Stimulated activated CD4-positive, alpha-beta T cell treated with anti-CD3 and anti-CD28 coated beads, Interleukin-4, amount 100 ng/mL, for 1 hour (primary cell): Measurements from ENCODE around the gene RPL13A.

ENCODE experiments used
- DNase-seq: peaks from one replicate; pipeline ENCODE4 v3.0.0-alpha.2; 2020

RPL13A gene

DNA sequence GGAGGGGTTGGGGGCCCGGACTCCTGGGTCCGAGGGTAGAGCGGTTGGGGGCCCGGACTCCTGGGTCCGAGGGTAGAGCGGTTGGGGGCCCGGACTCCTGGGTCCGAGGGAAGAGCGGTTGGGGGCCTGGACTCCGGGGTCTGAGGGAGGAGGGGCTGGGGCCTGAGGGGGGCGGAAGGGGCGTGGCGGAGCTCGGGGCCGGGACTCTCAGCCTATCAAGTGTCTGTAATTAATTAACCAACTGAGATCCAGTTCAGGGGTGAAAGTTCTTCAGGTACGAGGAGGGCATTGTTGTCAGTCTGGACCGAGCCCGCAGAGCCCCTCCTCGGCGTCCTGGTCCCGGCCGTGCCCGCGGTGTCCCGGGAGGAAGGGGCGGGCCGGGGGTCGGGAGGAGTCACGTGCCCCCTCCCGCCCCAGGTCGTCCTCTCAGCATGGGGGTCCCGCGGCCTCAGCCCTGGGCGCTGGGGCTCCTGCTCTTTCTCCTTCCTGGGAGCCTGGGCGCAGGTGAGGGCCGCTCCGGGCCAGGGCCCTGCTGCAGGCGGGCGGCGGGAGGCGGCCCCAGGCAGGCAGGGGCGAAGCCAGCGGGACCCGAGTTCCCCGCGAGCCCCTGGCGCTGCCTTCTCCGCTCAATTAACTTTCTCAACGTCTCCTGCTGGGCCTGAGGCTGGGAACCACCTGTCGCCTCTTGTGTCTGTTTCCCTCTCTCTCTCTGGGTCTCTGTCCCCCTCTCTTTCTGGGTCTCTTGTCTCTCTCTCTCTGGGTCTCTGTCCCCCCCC is 25.8 kb downstream of the RPL13A start:
- DNase-seq = peak; percentile 42

DNA sequence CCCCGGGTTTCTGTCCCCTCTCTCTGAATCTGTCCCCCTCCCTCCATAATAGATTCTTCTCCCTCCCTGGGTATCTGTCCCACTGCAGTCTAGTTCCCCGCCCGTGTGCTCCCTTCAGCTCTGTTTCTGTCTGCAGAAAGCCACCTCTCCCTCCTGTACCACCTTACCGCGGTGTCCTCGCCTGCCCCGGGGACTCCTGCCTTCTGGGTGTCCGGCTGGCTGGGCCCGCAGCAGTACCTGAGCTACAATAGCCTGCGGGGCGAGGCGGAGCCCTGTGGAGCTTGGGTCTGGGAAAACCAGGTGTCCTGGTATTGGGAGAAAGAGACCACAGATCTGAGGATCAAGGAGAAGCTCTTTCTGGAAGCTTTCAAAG is 26.3 kb downstream of the RPL13A start:
- DNase-seq = no peak

DNA sequence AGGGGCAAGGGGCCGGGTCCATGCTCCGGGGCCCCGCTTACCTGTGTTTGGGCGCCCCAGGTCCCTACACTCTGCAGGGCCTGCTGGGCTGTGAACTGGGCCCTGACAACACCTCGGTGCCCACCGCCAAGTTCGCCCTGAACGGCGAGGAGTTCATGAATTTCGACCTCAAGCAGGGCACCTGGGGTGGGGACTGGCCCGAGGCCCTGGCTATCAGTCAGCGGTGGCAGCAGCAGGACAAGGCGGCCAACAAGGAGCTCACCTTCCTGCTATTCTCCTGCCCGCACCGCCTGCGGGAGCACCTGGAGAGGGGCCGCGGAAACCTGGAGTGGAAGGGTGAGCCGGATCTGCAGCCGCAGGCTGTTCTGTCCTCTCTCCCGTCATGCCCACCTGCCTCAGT is 26.7 kb downstream of the RPL13A start:
- no peak for DNase-seq

DNA sequence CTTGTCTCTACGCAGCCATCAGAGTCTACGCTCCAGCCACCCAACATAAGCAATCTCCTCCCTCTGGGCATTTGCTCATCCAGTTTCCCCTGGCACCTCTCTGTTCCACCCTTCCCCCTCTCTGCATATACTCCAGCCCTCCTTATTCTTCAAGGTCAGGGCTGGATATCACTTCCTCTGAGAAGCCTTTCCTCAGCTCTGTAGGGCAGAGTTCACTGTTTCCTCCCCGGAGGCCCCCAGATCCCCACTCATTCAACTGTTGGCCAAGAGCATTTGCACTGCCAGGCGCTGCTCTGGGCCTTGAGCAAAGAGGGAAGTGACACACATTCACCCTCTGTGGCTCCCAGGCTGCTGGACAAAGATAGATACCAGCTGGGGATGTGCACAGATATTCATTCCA is 28.4 kb downstream of the RPL13A start:
- no peak for DNase-seq

DNA sequence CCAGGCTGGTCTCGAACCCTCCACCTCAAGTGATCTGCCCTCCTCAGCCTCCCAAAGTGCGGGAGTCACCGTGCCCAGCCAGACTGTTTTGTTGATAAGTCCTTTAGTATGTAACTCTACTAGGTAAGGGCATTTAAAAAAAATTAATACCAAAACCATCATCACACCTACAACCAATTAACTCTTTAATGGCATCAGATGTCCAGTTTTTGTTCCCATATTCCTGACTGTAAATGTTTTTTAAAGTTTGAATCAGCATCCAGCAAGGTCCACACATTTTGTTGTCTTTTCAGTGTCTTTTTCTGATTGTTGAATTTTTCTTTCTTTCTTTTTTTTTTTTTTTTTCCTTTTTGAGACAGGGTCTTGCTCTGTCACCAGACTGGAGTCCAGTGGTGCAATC is 30.6 kb downstream of the RPL13A start:
- DNase-seq = no peak

DNA sequence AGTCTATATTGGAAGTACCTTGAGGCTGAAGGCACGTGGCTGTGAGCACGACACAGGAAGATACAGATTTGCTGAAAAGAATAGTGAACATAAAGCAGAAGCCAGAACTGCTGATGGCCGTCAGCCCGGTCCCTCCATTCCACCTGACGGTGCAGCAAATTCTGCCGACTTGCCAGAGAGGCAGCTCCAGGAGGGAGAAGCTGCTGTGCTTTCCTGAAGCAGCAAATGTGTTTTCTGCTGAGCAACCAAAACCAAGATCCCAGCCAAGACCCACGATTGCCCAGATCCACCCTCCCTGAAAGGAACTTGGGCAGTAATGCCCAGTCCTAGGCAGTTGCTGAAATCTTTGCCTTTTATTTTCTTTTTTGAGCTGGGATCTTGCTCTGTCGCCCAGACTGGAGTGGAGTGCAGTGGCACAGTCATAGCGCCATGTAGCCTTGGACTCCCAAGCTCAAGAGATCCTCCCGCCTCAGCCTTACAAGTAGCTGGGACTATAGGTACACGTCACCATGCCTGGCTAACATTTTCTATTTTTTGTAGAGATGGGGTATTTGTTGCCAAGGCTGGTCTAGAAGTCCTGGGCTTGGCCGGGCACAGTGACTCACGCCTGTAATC is 33.4 kb downstream of the RPL13A start:
- DNase-seq = no peak

DNA sequence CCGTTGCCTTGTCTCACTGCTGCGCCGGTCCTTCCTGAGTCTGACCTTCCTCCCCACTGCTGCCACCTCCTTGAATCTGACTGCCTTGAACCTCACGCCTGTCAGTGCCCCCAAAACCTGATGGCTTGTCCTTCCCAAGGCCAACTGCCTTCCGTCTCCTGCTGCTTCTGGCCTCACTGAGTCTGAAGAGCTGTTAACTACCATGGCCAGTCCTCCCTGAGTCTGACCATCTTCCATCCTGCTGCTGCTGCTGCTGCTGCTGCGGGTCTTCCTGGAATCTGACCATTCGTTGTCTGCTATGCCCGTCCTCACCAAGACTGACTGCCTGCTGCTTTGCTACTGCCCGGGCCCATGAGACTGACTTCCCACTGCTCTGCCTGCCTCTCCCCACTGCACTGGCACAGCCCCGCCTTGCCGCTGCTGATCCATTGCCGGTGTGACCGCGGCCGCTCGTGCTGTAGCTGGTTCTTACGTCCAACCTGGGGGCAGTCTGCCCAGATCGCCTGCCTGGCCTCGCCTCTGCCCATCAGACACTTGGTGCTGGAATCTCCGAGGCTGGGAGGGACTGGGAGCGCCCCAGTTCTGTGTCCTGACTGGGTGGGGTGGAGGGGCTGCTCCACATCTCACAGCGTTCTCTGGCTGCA is 37.5 kb downstream of the RPL13A start:
- DNase-seq = no peak

DNA sequence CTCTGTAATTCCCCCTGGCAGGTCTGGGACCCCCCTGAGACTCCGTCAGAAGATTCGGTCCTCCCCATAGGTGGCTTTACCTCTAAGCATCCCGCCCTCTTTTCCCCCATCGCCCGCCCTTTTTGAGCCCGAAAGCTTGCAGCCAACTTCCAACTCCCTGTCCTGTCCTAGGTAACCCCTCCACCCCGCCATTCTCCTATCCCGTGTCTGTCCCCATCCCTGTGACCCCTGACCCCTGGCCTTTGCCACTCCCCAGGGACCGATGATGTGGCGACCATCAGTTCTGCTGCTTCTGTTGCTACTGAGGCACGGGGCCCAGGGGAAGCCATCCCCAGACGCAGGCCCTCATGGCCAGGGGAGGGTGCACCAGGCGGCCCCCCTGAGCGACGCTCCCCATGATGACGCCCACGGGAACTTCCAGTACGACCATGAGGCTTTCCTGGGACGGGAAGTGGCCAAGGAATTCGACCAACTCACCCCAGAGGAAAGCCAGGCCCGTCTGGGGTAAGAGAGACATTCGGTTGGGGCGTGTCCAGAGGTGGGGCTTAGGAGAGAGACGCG is 40.9 kb downstream of the RPL13A start:
- DNase-seq = no peak

DNA sequence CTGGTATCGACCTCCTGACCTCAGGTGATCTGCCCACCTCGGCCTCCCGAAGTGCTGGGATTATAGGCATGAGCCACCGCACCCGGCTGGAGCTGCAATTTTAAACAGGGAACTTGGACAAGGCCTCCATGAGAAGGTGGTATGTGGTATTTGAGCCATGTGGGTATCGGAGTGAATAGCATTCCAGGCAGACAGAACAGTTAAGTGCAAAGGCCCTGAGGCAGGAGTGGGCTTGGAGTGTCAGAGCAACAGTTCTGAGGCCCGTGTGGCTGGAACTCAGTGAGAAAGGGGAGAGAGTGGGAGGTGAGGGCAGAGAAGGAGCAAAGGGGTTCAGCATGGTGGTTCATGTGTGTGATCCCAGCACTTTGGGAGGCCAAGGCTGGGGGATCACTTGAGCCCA is 43.3 kb downstream of the RPL13A start:
- DNase-seq = no peak

DNA sequence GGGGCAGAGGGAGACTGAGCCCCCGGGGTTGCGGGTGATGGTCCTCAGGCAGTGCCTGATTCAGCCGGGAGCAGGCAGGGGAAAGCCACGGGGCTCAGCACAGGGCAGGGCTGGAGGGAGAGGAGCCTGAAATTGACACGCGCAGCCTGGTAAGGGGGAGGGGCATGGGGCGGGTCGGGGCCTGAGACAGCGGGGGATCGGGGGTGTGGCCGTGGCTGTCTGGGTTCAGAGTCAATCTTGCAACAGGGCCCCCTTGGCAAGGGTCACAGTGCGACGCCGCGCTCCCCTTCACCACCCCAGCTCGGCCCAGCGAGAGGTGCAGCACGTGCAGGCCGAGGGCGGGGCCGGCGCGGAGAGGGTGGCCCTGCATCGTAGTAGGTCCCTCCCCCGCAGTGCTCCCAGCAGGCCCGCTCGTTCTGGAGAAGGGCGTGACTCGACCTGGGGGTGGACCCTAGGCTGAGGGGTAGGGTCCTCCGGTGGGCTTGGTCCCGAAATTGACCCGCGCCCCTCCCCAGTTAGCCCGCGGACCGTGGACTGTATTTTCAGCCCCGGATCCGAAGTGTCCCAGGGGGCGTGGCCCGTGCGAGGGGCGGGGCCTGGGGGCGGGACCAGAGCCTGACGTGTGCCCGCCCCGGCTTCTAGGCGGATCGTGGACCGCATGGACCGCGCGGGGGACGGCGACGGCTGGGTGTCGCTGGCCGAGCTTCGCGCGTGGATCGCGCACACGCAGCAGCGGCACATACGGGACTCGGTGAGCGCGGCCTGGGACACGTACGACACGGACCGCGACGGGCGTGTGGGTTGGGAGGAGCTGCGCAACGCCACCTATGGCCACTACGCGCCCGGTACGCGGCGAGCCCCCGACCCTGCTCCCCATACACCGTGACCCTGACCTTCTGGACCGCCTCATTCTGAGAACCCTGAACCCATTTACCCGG is 46.4 kb downstream of the RPL13A start:
- peak; percentile 87 for DNase-seq

DNA sequence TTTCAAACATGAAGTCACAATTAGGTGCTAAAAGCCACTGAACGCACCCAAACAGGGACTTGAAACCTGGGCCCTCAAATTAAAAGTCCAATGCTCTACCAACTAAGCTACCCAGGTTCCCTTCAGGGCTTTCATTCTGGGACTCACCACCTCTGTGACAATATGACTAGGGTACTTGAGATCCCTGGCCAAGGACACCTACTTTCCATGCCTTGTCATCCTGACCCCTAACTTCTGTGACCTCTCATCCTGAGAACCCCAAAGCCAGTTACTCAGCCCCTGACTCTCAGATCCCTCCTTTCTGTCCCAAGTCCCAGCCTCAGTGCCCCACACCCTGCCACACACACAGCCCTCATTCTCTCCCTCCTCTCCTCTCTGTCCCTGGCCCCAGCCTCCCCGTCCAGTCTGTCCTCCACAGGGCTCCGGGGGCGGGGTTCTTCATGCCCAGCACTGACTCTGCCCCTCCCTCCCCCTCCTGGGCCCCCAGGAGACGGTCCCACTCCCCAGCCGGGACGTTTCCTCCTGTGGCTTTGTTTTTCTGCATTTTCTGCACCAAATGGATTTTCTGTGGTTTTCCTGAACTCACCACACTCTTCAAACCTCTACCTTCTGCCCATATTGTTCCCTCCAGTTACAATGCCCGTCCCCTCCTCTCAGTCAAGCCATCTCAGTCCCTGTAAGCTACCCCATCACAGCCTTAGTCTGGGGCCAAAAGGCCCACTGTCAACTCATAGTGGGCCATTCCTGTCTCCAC is 47.4 kb downstream of the RPL13A start:
- no peak for DNase-seq

DNA sequence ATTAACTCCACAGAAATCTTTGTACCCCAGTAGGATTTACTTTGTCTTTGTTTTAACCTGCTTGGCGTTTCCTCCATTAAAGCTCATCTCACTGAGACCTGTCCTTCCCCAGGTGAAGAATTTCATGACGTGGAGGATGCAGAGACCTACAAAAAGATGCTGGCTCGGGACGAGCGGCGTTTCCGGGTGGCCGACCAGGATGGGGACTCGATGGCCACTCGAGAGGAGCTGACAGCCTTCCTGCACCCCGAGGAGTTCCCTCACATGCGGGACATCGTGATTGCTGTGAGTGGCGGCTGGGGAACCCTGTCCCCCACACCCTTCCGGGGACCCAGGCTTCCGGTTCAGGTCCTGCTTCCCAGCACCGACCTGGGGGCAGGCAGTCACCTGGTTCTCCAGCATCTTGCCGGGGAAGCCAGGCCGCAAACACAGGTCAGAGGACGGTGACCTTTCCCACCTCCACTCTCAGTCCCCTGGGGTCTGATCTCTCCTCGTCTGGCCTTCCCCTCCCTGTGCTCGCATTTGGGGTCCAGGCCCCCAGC is 49.6 kb downstream of the RPL13A start:
- DNase-seq = no peak

DNA sequence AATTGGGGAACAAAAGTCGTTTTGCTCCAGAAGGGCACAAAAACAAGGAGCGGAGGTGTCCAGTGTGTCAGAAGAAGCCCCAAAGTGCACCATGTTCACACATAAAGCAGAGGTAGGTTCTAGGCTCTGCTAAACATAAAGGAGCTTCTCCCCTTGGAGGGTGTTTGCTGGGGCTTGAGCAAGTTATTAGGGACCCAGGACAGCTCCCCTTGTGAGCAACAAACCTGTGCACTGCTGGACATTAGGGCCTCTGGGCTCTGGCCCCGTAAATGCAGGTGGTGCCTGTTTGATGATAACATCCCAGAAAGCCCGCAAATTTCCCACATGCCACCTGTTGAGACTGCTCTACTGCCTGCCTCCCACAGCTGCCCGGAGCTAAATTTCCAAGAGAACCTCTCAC is 51.2 kb downstream of the RPL13A start:
- no peak for DNase-seq

DNA sequence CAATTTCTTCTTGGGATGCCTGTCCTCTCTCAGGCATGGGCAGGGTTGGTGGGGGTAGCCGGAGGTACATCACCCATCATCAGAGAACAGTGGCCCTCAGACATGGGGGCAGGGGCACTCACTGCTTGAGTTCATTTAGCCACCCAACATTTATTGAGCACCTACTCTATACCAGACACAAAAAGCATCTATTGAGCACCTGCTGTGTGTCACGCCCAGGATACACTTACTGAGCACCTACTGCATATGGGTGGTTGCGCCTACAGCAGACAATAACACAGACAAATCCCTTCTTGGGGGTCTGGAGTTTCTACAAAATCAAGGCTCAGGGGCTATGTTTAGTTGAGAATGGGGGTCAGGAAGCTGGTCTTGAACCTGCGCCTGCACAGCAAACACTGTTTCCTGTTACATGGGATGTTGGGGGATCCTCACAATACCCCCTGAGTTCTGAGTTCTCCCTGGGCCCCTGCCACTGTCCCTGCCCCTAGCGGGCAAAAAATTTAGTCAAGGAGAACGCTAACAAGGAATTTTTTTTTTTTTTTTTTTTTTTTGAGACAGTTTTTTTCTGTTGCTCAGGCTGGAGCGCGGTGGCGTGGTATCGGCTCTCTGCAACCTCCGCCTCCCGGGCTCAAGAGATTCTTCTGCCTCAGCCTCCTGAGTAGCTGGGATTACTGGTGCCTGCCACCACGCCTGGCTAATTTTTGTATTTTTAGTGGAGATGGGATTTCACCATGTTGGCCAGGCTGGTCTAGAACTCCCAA is 52.0 kb downstream of the RPL13A start:
- no peak for DNase-seq
